Activated T-cell treated with anti-CD3 and anti-CD28 coated beads for 4 hours (primary cell): ENCODE data around the gene HENMT1.
"Not testable (repeated sequence)": the region's sequence is repeated elsewhere in the genome, so short reads cannot be mapped to it uniquely, and the experiment has no call there.

Source experiments
- DNase-seq: peaks from one replicate; pipeline ENCODE4 v3.0.0-alpha.2; 2020

The HENMT1 gene

DNA sequence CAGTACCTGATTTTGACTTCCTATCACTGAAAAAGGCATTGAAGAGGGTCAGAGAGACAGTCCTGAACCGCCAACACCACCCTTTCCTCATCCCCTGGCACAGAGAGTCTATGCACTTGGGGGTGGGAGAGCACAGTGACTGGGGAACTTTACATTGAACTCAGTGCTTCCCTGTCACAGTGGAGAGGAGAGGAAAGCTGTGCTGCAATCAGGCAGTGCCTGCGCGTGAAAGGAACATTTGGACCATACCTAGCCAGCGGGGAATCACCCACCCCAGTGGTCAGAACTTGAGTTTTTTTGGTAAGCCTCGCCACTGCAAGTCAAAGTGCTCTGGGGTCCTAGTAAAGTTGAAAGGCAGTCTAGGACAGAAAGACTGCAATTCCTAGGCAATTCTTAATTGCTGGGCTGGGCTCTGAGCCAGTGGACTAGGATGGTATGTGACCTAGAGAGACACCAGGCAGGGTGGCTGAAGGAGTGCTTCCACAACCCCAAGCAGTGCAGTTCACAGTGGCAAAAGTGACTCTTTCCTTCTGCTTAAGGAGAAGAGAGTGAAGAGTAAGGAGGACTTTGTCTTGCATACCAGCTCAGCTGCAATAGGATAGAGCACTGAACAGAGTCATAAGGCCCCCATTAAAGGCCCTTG lies 9.4 kb upstream of the HENMT1 start:
- DNase-seq, result no peak

DNA sequence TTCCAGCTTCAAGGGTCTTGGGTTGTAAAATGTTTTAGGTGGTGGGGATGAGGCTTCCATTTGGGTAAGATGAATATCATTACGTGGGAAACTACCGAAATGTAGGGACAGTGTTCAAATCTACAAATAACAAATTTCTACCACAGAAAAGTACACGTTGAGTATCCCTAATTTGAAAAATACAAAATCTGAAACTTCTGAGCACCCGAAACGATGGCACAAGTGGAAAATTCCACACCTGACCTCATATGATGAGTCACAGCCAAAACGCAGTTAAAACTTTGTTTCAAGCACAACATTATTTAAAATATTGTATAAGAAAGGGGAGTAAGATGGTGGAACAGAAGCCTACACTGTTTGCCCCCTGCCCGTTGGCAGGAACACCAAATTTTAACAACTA lies 8.8 kb upstream of the HENMT1 start:
- no peak for DNase-seq

DNA sequence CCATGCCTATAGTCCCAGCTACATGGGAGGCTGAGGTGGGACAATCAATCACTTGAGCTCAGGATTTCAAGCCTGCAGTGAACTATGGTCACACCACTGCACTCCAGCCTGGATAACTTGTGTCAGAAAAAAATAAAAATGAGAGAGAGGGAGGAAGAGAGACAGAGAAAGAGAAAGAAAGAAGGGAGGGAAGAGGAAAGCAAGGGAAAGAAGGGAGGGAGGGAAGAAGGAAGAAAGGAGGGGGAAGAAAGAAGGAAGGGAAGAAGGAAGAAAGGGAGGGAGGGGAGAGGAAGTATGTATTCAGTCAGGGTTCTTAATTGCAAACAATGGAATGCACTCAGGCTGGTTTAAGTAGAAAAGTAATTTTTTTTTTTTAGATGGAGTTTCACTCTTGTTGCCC lies 7.9 kb upstream of the HENMT1 start:
- DNase-seq, result no peak

DNA sequence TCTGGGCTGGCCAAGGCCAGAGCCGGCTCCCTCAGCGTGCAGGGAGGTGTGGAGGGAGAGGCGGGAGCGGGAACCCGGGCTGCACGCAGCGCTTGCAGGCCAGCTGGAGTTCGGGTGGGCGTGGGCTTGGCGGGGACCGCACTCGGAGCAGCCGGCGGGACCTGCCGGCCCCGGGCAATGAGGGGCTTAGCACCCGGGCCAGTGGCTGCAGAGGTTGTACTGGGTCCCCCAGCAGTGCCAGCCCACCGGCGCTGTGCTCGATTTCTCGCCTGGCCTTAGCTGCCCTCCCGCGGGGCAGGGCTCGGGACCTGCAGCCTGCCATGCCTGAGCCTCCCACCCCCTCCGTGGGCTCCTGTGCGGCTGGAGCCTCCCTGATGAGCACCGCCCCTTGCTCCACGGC lies 6.5 kb upstream of the HENMT1 start:
- DNase-seq, result not testable (repeated sequence)

DNA sequence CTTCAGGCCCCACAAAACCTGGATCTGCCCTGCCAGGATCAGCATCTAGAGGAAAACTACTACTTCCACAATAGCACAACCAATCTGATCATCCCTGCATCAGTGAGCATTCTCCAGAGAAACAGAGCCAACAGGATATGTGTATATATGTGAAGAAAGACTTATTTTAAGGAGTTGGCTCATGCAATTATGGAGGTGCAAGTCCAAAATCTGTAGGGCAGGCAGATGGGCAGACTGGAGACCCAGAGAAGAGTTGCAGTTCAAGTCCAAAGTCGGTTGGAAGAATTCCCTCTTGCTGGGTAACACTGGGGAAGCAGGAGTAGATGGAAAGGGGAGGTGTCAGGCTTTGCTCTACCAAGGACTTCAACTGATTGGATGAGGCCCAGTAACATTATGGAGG lies 4.9 kb upstream of the HENMT1 start:
- DNase-seq, result no peak

DNA sequence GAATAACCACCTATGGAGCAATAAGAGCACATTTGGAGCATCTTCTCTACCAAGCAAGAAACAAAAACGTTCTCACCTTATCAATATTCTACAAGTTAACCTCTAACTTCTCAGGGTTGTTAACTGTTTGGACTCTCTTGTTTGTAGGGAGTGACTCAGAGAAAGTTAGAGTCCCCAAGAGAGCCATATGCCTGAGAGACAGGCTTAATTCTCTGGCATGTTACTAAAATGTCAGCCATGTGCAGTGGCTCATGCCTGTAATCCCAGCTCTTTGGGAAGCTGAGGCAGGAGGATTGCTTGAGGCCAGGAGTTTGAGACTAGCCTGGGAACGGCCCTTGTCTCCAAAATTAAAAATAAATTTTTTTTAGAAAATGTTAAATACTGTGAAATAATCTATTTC lies 4.2 kb upstream of the HENMT1 start:
- no peak for DNase-seq

DNA sequence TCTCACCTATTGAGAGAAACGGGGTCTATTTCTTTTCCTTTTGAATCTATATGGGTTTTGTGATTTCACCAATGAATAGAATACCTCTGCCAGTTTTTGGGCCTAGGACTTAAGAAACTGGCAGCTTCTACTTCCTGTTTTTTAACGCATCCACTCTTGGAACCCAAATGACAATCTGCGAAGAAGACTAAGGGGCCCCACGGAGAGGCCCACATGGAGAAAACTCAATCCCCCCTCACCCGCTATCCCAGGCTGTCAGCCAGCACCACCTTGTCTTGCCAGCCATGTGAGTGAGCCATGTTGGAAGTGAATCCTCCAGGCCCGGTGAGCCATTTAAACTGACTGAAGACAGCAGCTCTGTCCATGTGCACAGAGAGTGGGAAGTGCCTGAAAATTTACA lies 3.6 kb upstream of the HENMT1 start:
- no peak for DNase-seq

DNA sequence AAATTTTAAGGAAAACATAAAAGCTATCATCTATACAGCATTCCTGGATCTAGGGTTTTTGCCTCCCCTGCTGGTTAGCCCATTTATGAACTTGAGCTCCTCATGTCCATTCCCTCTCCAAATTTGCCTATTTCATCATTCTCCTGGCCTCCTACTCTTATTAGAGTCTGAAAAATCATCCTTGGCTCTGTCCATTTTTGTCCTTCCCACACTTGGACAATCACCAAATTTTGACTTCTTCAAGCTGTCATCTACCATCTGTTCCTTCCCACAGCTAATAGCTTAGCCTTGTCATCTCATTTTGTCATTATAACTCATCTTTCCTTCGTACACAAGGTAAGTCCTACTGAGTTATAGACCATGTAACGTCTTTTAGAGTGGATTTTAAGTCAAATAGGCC lies 2.2 kb upstream of the HENMT1 start:
- DNase-seq, result no peak

DNA sequence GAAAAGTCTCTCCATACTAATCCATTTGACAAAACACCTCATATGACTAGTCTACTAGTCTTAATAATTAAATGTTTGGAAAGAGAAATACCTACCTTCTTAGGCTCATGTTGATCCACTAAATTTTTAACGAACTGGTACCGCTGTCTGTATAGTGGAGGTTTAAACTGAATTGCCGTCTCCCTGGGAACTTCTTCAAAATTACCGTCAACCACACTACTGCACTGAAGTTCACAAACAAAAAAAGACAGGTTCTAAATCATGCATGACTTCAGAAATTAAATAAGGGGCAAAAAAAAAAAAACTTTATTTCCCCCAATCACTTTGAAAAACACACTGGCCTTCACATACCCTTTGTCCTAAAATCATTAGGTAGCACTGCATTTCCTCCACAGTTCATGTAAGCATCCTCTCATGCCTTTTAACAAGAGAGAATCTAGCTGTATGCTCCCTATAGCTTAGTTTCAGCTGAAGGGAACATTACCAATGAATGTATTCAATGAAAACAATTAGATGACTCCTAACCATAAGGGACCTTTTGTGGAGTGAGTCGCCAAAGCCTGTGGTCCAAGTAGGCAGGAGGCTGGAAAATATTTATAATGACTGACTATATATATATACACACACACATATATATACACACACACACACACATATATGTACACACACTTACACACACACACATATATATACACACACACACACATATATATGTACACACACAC lies 3.4 kb downstream of the HENMT1 start:
- DNase-seq, result no peak

DNA sequence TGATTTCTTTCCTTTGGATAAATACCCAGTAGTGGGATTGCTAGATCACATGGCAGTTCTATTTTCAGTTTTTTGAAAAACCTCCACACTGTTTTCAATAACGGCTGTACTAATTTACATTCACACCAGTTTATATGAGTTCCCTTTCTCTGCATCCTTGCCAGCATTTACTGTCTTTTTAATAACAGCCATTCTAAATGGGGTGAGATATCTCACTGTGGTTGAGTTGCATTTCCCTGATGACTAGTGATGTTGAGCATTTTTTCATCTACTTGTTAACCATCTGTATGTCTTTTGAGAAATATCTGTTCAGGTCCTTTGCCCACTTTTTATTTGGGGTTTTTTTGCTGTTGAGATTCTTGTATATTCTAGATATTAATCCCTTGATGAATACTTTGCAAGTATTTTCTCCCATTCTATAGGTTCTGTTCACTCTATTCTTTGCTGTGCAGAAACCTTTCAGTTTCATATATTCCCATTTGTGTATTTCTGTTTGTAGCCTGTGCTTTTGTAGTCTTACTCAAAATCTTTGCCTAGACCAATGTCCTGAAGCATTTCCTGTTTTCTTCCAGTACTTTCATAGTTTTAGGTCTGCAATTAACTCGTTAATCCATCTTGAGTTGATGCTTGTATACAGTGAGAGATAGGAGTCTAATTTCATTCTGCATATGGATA lies 7.3 kb downstream of the HENMT1 start:
- DNase-seq, result no peak

DNA sequence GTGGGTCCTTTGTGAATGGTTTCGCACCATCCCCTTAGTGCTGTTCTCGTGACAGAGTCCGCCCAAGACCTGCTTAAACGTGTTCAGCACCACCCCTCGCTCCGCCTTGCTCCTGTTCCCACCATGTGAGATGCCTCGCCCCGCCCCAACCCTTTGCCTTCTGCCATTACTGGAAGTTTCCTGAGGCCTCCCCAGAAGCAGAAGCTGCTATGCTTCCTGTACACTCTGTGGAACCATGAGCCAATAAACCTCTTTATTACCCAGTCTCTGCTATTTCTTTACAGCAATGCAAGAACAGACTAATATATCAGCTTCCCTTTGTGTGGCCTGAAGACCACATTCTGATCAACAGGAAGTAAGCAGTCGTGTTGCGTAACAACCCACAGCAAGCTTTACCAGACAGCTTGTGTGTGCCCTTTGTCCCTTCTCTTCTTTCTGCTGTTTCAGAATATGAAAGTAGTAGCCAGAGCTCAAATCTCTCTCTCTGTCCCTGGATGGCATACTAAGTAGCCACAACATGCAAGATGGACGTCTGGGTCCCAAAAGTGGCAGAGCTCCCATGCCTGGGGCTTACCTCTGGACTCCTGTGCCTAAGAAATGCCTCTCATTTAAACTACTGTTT lies 14.1 kb downstream of the HENMT1 start:
- DNase-seq, result peak; percentile 44

DNA sequence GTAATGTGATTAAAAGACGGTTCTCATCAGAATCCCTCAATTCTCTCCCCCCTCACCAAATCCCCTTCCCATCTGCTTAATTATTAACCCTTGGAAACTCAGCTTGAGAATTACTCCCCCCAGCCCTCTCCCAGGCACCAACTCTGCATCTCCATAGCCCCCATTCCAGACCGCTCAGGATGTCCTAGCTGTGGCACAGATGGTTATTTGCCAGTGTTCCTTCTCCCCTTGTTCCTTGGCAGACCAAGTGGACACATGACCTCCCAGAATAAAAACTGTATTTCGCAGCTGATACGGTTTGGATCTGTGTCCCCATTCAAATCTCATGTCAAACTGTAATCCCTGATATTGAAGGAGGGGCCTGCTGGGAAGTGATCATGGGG lies 14.6 kb downstream of the HENMT1 start:
- DNase-seq, result no peak

DNA sequence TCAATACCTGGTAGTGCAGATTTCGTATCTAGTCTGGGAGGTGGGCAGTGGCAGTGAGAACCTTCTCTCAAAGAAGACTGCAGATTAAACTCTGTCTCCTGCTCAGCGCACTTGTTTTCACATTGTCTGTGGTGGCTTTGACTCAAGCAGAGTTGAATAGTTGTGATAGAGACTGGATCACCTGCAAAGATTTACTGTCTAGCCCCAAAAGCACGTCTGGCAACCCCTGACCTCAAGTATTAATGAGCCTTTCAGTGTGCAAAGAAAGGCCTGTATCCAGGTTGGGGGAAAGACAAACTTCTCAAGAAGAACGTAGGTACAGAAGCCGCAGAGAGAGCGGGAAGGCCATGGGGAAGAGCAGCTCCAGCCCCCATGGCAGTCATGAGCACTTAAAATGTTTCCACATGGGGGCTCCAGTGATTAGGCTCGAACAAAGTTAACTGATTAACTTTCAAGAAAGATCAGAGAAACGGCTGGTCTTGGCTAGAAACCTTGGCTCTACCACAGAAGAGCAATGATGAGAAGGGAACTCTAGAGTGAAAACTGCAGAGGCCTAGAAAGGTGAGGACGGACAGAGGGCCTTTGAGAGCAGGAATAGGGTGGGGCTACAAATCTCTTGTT lies 15.2 kb downstream of the HENMT1 start:
- DNase-seq, result no peak

DNA sequence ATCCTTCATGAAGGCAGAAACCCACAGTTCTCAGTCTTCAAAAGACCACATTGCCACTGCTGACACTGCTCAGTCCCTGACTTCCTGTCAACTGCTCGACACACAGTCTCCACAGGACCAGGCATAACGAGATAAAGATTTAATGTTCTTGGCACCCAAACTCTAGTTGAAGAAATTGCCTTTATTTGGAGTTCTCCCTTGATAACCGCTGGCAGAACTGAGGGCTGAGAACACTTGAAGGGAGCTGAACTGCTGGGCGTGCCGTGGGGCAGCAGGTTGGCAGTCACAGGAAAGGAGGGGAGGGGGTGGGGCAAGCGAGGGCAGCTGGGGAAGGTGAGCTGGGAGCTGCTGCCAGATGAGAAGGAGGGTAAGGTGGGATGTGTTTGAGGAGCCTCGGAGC lies 15.9 kb downstream of the HENMT1 start:
- DNase-seq, result no peak

DNA sequence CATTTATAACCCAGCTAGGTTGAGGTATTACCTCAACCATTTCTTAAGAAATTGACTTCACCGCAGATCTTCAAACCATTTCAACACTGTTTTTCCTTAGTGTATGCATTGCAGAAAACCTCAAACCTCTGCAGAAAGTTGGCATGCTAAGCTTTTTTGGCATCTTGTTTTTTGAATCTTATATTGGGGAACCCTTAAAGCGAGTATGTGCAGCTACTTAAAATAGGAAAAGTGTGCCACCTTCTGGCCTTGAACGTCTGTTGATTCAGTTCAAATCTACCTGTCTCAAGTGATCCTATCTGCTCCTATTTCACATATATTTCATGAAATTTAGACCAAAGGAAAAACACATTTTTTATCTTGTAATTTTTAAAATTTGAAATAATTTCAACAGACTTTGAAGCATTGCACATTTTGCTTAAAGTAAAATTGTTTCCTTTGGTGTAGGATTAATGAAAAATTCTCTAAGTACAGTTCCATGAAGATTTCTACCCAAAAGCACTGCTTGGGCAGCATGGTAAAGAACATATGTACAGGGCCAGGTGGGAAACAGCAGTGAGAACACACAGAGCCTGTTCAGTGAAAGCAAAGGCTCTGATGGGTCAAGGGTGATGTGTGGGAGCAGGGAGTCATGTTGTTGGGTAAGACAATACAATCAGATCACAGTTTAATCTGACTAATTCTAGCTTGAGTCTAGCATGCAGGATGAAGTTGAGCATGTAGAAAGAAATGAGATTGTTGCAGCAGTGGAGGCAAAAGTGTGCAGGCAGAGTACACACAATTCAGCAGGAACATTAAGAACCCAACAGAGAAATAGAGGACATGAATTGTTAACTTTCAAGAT lies 17.2 kb downstream of the HENMT1 start:
- DNase-seq, result peak; percentile 35

DNA sequence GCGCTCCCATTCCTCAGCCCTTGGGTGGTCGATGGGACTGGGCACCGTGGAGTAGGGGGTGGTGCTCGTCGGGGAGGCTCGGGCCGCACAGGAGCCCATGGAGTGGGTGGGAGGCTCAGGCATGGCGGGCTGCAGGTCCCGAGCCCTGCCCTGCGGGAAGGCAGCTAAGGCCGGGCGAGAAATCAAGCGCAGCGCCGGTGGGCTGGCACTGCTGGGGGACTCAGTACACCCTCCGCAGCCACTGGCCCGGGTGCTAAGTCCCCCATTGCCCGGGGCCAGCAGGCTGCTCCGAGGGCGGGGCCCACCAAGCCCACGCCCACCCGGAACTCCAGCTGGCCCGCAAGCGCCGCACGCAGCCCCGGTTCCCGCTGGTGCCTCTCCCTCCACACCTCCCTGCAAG lies 20.0 kb downstream of the HENMT1 start:
- not testable (repeated sequence) for DNase-seq

DNA sequence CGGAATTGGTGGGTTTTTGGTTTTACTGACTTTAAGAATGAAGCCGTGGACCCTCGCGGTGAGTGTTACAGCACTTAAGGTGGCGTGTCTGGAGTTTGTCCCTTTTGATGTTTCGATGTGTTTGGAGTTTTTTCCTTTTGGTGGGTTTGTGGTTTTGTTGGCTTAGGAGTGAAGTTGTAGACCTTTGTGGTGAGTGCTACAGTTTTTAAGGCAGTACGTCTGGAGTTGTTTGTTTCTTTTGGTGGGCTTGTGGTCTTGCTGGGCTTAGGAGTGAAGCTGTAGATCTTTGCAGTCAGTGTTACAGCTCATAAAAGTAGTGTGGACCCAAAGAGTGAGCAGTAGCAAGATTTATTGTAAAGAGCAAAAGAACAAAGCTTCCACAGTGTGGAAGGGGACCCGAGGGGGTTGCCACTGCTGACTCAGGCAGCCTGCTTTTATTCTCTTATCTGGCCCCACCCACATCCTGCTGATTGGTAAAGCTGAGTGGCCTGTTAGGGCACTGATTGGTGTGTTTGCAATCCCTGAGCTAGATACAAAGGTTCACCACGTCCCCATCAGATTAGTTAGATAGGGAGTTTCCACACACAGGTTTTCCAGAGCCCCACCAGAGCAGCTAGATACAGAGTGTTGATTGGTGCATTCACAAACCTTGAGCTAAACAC lies 20.9 kb downstream of the HENMT1 start:
- peak; percentile 32 for DNase-seq

DNA sequence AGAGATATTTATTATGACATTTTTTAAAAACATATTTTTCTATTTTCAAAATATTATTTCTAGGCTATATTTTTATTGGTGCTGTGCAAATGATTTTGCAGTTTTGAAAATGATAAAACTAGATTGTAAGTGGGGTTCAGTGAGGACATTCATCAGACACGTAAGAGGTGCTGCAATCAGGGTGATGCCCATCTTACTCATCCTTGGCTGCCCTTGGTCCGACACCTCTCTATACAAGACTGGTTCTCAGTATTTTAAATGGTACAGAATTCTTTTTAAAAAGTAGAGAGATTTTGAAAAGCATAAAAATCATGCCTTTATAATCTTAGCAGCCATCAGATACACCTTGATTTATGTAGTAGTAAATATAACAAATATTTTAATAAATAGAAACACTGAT lies 24.0 kb downstream of the HENMT1 start:
- DNase-seq, result no peak

DNA sequence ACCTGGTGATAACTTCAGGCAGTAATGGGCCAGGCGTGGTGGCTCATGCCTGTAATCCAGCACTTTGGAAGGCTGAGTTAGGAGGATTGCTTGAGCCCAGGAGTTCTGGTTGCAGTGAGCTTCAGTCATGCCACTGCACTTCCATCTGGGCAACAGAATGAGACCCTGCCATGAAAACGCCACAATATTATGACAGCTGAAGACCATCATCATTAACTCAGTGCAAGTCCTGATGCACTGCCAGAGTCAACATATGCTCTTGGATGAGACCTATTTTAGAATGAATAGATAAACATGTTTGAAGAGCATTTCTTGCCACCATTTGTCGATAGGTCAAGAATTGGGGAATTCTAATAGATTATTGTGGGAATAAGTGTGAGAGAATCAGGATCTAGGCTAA lies 26.4 kb downstream of the HENMT1 start:
- no peak for DNase-seq

DNA sequence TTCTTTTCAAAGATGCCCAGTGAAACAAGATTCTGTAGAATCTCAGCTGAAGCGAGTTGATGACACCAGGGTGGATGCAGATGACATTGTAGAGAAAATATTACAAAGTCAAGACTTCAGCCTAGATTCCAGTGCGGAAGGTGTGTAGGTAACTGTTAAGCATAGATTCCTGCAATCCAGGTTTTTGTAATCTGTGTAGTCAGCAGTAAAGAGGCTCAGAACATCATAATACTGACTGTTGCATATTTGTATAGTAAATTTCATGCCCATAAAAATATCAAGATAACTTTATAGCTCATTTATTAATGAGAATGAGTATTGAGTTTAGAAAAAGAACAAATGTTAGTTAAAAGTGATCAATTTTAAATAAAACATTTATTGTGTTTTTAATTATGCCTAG lies 32.2 kb downstream of the HENMT1 start:
- DNase-seq, result no peak

DNA sequence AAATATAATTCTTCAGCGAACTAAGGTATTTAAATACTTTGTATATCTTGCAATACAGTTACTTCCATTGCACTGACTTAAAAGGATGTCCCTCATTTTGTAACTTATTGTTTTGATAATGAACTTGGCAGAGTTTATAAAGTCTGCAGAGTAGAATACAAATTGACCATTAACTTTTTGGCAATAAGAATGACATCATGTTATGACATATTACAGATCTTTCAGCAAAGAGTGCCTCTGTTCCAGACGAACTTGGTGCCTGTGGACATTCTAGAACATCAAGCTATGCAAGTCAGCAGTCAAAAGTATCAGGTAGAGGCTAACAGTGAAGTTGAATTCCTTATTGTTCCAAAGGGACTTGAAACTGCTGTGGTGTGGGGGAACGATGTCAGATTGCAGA lies 32.9 kb downstream of the HENMT1 start:
- DNase-seq, result no peak

DNA sequence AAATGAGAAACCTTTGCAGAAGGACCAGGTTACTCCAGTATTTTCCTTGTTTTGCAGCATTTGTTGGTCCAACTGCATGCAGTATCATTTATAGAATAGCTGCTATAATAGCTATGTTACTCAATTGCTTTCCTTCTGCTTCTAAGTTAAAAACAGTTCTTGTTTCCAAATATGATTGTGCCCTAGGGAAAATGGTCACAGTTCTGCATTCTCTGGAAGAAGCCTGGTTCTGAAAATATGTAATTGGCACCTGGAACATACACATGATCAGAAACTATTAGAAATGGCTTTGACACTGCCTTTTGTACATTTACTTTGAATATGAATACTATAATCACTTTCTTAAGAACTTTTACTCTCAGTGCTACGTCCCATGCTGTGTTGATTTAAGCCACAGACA lies 33.6 kb downstream of the HENMT1 start:
- DNase-seq, result no peak
